Measurements from ENCODE around the gene CCL22. TPM values are rescaled to one million over a fixed set of nuclear protein-coding genes. Genes with fewer than 3 reads are reported as not detected.
"Not testable (repeated sequence)": the region's sequence is repeated elsewhere in the genome, so short reads cannot be mapped to it uniquely, and the experiment has no call there.

CCL22 gene
- total RNA-seq, 5 donors from 2014 or later (not counting 1 experiment from before 2014, with no cell fraction given): 13.0 to 27.3 (median 13.0) TPM; not detected in 2

- POLR2A ChIA-PET: interaction anchor here in 1 of 2 donors (0.7 kb wide), 1 partner anchor 449 kb away, joined by 3 read pairs; no protein-coding TSS in a partner anchor
- Histone ChIP-seq H3K27ac (ENCODE audit: low read length) (no peak overlapping the region), H3K4me1 (ENCODE audit: control insufficient read depth in 1 of 2, extremely low read depth in 1 of 2, insufficient read depth in 2 of 2, low read length in 2 of 2) (no peaks in the 10 kb centered on the region), H3K9me3 (no peaks in the 10 kb centered on the region), H3K36me3 (ENCODE audit: control insufficient read depth in 2 of 2, extremely low read depth in 1 of 2, insufficient read depth in 1 of 2, low read length in 1 of 2) (no peaks in the 10 kb centered on the region), H3K4me3 (ENCODE audit: control insufficient read depth in 1 of 2, extremely low read depth in 1 of 2, low read length in 1 of 2) (no peak overlapping the region), H3K27me3 (replicated peaks in 1 of 2; ENCODE audit: control insufficient read depth in 2 of 2, extremely low read depth in 1 of 2, insufficient read depth in 2 of 2, low read length in 1 of 2) (peaks cover 2 to 10% of the 10 kb centered on the region in 2 experiments)
- no CpG with 5 or more reads among the region's 1 CpG for WGBS (ENCODE audit: insufficient coverage)
- Mint-ChIP-seq H3K4me1 (no peaks in the 10 kb centered on the region), H3K36me3 (peaks cover 3% of the 10 kb centered on the region), H3K4me3 (no peak overlapping the region), H3K9me3 (peaks cover 4 to 7% (median 5%) of the 10 kb centered on the region in 3 donors), H3K27me3 (peaks cover 6% of the 10 kb centered on the region in 2 donors), H3K27ac (no peak overlapping the region)
- ATAC-seq (replicated peaks in 1 of 4): no peak
- CTCF ChIA-PET: no interaction called here
- DNase-seq: no peak
These were observed 25.2 kb upstream of the CCL22 start for GRCh38 chr16:57333402-57333801.

GRCh38 chr16:57335366-57335765 is 23.2 kb upstream of the CCL22 start:
- no peak for DNase-seq
- no peaks in the 10 kb centered on the region for H3K36me3 ChIP-seq (ENCODE audit: control insufficient read depth in 2 of 2, extremely low read depth in 1 of 2, insufficient read depth in 1 of 2, low read length in 1 of 2)
- ChIA-PET POLR2A (no interaction called here), CTCF (no interaction called here)
- Mint-ChIP-seq H3K4me1 (no peaks in the 10 kb centered on the region), H3K27me3 (peaks cover 17% of the 10 kb centered on the region in 2 donors), H3K4me3 (no peak overlapping the region), H3K9me3 (peaks cover 4 to 7% (median 5%) of the 10 kb centered on the region in 3 donors), H3K36me3 (peaks cover 6% of the 10 kb centered on the region), H3K27ac (no peak overlapping the region)
- no peak for ATAC-seq (replicated peaks in 1 of 4)
- WGBS (ENCODE audit: insufficient coverage): no CpG with 5 or more reads among the region's 4 CpGs
- H3K27me3 ChIP-seq (replicated peaks in 1 of 2; ENCODE audit: control insufficient read depth in 2 of 2, extremely low read depth in 1 of 2, insufficient read depth in 2 of 2, low read length in 1 of 2): peaks cover 2 to 14% of the 10 kb centered on the region in 2 experiments
- H3K4me1 ChIP-seq (ENCODE audit: control insufficient read depth in 1 of 2, extremely low read depth in 1 of 2, insufficient read depth in 2 of 2, low read length in 2 of 2): no peaks in the 10 kb centered on the region
- no peaks in the 10 kb centered on the region for H3K9me3 ChIP-seq
- no peak overlapping the region for H3K4me3 ChIP-seq (ENCODE audit: control insufficient read depth in 1 of 2, extremely low read depth in 1 of 2, low read length in 1 of 2)
- no peak overlapping the region for H3K27ac ChIP-seq (ENCODE audit: low read length)

DNA sequence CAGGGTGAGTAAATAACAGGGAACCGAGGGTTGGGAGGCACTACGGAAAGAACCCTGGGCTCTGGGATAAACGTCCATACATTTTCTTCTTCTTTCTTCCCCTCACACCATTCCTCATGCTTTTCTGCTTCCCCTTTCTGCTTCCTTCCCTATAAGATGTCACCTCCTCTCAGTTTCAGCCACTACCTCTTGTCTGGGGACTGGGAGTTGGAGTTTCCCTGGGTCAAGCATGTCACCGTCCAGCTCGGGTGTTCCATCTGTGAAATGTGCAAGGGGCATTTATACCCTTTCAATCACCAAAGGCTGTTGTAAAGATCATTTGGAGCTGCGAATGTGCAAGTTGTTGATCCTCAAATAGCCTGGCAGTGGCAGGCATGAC is 17.5 kb upstream of the CCL22 start:
- POLR2A ChIA-PET: no interaction called here
- Mint-ChIP-seq H3K27ac (no peak overlapping the region), H3K27me3 (peaks cover 31 to 53% of the 10 kb centered on the region in 2 donors)

DNA sequence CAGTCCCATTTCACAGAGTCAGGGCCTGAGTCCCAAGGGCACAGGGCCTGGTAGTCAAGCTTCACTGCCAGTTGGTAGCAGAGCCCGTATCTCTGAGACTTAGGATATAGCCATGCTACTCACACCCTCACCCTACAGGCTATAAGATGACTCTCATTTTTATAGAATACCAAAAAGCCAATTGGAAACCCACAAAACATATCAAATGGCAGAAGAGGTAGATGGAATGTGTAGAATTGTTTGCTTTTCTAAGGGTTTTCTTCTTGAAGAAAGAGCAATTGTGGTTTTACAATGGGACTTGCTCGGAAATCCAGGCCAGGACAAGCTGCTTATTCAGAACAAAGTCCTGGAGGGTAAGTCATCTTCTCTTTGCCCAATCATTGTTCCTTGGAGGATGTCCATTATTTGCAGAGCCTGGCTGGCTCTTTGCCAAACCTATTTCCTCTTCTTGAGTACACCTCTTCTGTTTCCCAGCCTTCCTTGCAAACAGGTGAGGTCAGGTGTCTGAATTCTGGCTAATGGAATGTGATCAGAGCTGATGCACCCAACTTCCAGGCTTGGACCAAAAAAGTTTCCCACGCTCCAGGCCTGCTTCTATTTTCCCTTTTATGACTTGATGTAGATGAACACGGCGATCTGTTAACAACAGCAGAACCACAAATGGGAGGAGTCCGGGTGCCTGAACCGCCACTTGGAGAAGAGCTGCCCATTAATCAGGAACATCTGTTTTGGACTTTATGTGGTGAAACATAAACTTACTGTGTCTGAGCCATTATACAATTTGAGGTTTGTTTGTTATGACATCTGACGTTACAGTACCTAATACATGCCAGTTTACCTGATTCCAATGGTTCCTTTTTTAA is 16.9 kb upstream of the CCL22 start:
- H3K27me3 ChIP-seq (replicated peaks in 1 of 2; ENCODE audit: control insufficient read depth in 2 of 2, extremely low read depth in 1 of 2, insufficient read depth in 2 of 2, low read length in 1 of 2): peaks cover 0 to 26% of the 10 kb centered on the region in 2 experiments
- H3K27ac ChIP-seq (ENCODE audit: low read length): no peak overlapping the region
- Mint-ChIP-seq H3K36me3 (peaks cover 3% of the 10 kb centered on the region), H3K27ac (no peak overlapping the region), H3K4me3 (no peak overlapping the region), H3K9me3 (no peaks in the 10 kb centered on the region), H3K4me1 (peaks cover 10 to 21% (median 11%) of the 10 kb centered on the region in 3 donors), H3K27me3 (peaks cover 31 to 59% of the 10 kb centered on the region in 2 donors)
- H3K36me3 ChIP-seq (ENCODE audit: control insufficient read depth in 2 of 2, extremely low read depth in 1 of 2, insufficient read depth in 1 of 2, low read length in 1 of 2): no peaks in the 10 kb centered on the region
- ATAC-seq (replicated peaks in 1 of 4) (no peak), DNase-seq (no peak)
- no peaks in the 10 kb centered on the region for H3K9me3 ChIP-seq
- ChIA-PET POLR2A (interaction anchor here in 1 of 2 donors (0.6 kb wide), 1 partner anchor 39 kb away, joined by 3 read pairs; no protein-coding TSS in a partner anchor), CTCF (no interaction called here)
- peaks cover 4 to 6% of the 10 kb centered on the region in 2 experiments for H3K4me1 ChIP-seq (ENCODE audit: control insufficient read depth in 1 of 2, extremely low read depth in 1 of 2, insufficient read depth in 2 of 2, low read length in 2 of 2)
- WGBS (ENCODE audit: insufficient coverage): 66% methylated on average over 4 of the region's 8 CpGs
- H3K4me3 ChIP-seq (ENCODE audit: control insufficient read depth in 1 of 2, extremely low read depth in 1 of 2, low read length in 1 of 2): no peak overlapping the region

More for the DNA sequence above, 17.5 kb upstream of the CCL22 start:
- no peaks in the 10 kb centered on the region for H3K9me3 ChIP-seq
- H3K27ac ChIP-seq (ENCODE audit: low read length): no peak overlapping the region
- CTCF ChIA-PET: no interaction called here
- no peak overlapping the region for H3K4me3 Mint-ChIP-seq
- no peak overlapping the region for H3K4me3 ChIP-seq (ENCODE audit: control insufficient read depth in 1 of 2, extremely low read depth in 1 of 2, low read length in 1 of 2)
- no peaks in the 10 kb centered on the region for H3K9me3 Mint-ChIP-seq
- peaks cover 4 to 6% of the 10 kb centered on the region in 2 experiments for H3K4me1 ChIP-seq (ENCODE audit: control insufficient read depth in 1 of 2, extremely low read depth in 1 of 2, insufficient read depth in 2 of 2, low read length in 2 of 2)
- H3K36me3 Mint-ChIP-seq: peaks cover 3% of the 10 kb centered on the region
- DNase-seq (no peak), ATAC-seq (replicated peaks in 1 of 4) (no peak)
- peaks cover 0 to 28% of the 10 kb centered on the region in 2 experiments for H3K27me3 ChIP-seq (replicated peaks in 1 of 2; ENCODE audit: control insufficient read depth in 2 of 2, extremely low read depth in 1 of 2, insufficient read depth in 2 of 2, low read length in 1 of 2)
- no peaks in the 10 kb centered on the region for H3K36me3 ChIP-seq (ENCODE audit: control insufficient read depth in 2 of 2, extremely low read depth in 1 of 2, insufficient read depth in 1 of 2, low read length in 1 of 2)
- 71% methylated on average over 2 of the region's 6 CpGs for WGBS (ENCODE audit: insufficient coverage)
- H3K4me1 Mint-ChIP-seq: peaks cover 10 to 21% (median 11%) of the 10 kb centered on the region in 3 donors

DNA sequence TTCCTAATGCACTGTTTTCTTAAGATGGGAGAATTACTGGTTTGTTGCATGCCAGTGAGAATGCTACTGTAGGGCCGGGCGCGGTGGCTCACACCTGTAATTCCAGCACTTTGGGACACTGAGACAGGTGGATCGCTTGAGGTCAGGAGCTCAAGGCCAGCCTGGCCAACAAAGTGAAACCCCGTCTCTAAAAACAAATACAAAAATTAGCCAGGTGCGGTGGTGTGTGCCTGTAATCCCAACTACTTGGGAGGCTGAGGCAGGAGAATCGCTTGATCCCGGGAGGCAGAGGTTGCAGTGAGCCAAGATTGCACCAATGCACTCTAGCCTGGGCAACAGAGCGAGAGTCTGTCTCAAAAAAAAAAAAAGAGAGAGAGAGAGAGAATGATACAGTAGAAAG is 16.0 kb upstream of the CCL22 start:
- POLR2A ChIA-PET; H3K4me3 Mint-ChIP-seq; H3K4me3 ChIP-seq (ENCODE audit: control insufficient read depth in 1 of 2, extremely low read depth in 1 of 2, low read length in 1 of 2); ATAC-seq (replicated peaks in 1 of 4); H3K27ac ChIP-seq (ENCODE audit: low read length); DNase-seq; H3K27ac Mint-ChIP-seq; H3K9me3 ChIP-seq; H3K36me3 Mint-ChIP-seq; H3K36me3 ChIP-seq (ENCODE audit: control insufficient read depth in 2 of 2, extremely low read depth in 1 of 2, insufficient read depth in 1 of 2, low read length in 1 of 2); H3K9me3 Mint-ChIP-seq; H3K4me1 ChIP-seq (ENCODE audit: control insufficient read depth in 1 of 2, extremely low read depth in 1 of 2, insufficient read depth in 2 of 2, low read length in 2 of 2): not testable (repeated sequence)
- WGBS (ENCODE audit: insufficient coverage): 89% methylated on average over 8 of the region's 9 CpGs
- H3K27me3 ChIP-seq (replicated peaks in 1 of 2; ENCODE audit: control insufficient read depth in 2 of 2, extremely low read depth in 1 of 2, insufficient read depth in 2 of 2, low read length in 1 of 2): peaks cover 0 to 26% of the 10 kb centered on the region in 2 experiments
- Mint-ChIP-seq H3K27me3 (peaks cover 40 to 66% of the 10 kb centered on the region in 2 donors), H3K4me1 (peaks cover 10 to 21% (median 13%) of the 10 kb centered on the region in 3 donors)
- CTCF ChIA-PET: interaction anchor here (0.6 kb wide), 3 partner anchors 33 to 316 kb away, joined by 3 to 5 read pairs (median 4); no protein-coding TSS in a partner anchor

DNA sequence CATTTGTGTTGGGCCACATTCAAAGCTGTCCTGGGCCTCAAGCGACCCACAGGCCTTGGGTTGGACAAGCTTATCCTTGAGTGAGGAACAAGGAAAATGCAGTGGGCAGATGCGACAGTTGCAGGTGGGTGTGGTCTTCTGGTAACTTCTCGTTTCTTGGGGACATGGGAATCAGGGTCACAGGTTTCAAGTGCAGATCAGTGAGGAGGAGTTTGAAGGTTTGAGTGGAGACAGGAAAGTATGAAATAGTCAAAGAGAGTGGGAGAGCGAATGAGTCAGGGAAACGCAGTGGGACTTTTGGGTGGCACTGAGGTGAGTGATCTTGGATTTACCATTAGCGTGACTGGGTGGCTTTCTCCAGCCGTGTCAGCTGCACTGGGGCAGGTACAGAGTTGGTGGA is 15.4 kb upstream of the CCL22 start:
- H3K4me3 Mint-ChIP-seq: no peak overlapping the region
- peaks cover 10 to 21% (median 13%) of the 10 kb centered on the region in 3 donors for H3K4me1 Mint-ChIP-seq
- H3K27ac Mint-ChIP-seq: peak overlapping the region in 1 of 2 donors; percentile 12
- ATAC-seq (replicated peaks in 1 of 4) (no peak), DNase-seq (no peak)
- Histone ChIP-seq H3K27me3 (replicated peaks in 1 of 2; ENCODE audit: control insufficient read depth in 2 of 2, extremely low read depth in 1 of 2, insufficient read depth in 2 of 2, low read length in 1 of 2) (peaks cover 0 to 26% of the 10 kb centered on the region in 2 experiments), H3K27ac (ENCODE audit: low read length) (no peak overlapping the region), H3K4me1 (ENCODE audit: control insufficient read depth in 1 of 2, extremely low read depth in 1 of 2, insufficient read depth in 2 of 2, low read length in 2 of 2) (peaks cover 4 to 6% of the 10 kb centered on the region in 2 experiments), H3K4me3 (ENCODE audit: control insufficient read depth in 1 of 2, extremely low read depth in 1 of 2, low read length in 1 of 2) (no peak overlapping the region), H3K9me3 (no peaks in the 10 kb centered on the region), H3K36me3 (ENCODE audit: control insufficient read depth in 2 of 2, extremely low read depth in 1 of 2, insufficient read depth in 1 of 2, low read length in 1 of 2) (no peaks in the 10 kb centered on the region)
- H3K9me3 Mint-ChIP-seq: peaks cover 3 to 5% (median 3%) of the 10 kb centered on the region in 3 donors
- H3K36me3 Mint-ChIP-seq: peaks cover 3% of the 10 kb centered on the region
- WGBS (ENCODE audit: insufficient coverage): 77% methylated on average over 6 of the region's 7 CpGs
- CTCF ChIA-PET: interaction anchor here (0.6 kb wide), 3 partner anchors 33 to 315 kb away, joined by 3 to 5 read pairs (median 4); no protein-coding TSS in a partner anchor
- POLR2A ChIA-PET: no interaction called here
- H3K27me3 Mint-ChIP-seq: peaks cover 46 to 66% of the 10 kb centered on the region in 2 donors

All from T-cell (primary cell).